Measurements from ENCODE around the gene IRAG1. TPM values are rescaled to one million over a fixed set of nuclear protein-coding genes. Genes with fewer than 3 reads are reported as not detected.

The IRAG1 gene
- total RNA-seq, 1 donor from 2014 or later = 5.2 TPM

DNA sequence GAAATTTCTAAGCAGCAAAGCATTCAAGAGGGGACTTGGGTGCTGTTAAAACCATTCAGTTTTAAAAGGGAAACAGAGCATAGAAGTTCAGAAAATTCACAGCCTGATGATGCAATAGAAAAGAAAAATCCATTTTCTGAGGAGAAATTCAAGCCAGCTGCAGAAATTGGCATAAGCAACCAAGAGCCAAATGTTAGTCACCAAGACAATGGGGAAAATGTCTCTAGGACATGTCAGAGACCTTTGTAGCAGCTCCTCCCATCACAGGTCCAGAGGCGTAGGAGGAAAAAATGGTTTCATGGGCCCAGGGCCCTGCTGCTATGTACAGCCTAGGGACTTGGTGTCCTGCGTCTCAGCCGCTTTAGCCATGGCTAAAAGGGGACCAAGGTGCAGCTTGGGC lies 5.5 kb upstream of the IRAG1 start:
- H3F3A ChIP-seq (ENCODE audit: low read depth) = no peaks in the 10 kb centered on the region
- H3K27ac Mint-ChIP-seq = no peak overlapping the region

DNA sequence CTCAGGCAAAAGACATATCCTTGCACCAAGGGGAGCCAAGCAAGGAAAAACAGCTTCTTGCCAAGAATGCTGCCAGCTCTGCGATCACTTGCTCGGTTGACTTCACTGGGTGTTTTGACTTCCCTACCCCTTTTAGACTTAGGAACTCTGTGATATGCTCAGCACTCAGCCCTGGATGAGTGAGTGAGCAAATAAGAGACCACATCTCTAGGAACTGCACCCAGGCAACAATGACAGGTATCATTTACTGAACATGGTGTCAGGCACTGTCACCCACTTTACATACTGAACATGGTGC lies 3.7 kb upstream of the IRAG1 start:
- H3K9me3 Mint-ChIP-seq = peaks cover 12% of the 10 kb centered on the region
- H3K4me3 Mint-ChIP-seq = no peak overlapping the region

More for the DNA sequence above, 5.5 kb upstream of the IRAG1 start:
- Histone ChIP-seq H3K9me3 (ENCODE audit: low read depth) (no peaks in the 10 kb centered on the region), H2AFZ (replicated peaks) (no peak overlapping the region), H4K20me1 (ENCODE audit: low read depth) (no peaks in the 10 kb centered on the region), H3K4me3 (no peak overlapping the region), H3K4me2 (no peak overlapping the region), H3K4me1 (no peaks in the 10 kb centered on the region), H3K27me3 (no peaks in the 10 kb centered on the region), H3K9ac (no peak overlapping the region), H3K27ac (no peak overlapping the region), H3K36me3 (no peaks in the 10 kb centered on the region), H3K79me2 (ENCODE audit: low read depth) (no peaks in the 10 kb centered on the region)
- TF ChIP-seq, protein P1, sequence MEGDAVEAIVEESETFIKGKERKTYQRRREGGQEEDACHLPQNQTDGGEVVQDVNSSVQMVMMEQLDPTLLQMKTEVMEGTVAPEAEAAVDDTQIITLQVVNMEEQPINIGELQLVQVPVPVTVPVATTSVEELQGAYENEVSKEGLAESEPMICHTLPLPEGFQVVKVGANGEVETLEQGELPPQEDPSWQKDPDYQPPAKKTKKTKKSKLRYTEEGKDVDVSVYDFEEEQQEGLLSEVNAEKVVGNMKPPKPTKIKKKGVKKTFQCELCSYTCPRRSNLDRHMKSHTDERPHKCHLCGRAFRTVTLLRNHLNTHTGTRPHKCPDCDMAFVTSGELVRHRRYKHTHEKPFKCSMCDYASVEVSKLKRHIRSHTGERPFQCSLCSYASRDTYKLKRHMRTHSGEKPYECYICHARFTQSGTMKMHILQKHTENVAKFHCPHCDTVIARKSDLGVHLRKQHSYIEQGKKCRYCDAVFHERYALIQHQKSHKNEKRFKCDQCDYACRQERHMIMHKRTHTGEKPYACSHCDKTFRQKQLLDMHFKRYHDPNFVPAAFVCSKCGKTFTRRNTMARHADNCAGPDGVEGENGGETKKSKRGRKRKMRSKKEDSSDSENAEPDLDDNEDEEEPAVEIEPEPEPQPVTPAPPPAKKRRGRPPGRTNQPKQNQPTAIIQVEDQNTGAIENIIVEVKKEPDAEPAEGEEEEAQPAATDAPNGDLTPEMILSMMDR (IDR thresholded peaks at IDR 0.05) = no peak
- TF ChIP-seq EZH2phosphoT487 (IDR thresholded peaks at IDR 0.05) (no peak), EZH2 (IDR thresholded peaks at IDR 0.05) (no peak)
- Mint-ChIP-seq H3K4me1 (peaks cover 7% of the 10 kb centered on the region), H3K36me3 (peaks cover 9% of the 10 kb centered on the region), H3K9me3 (peaks cover 12% of the 10 kb centered on the region), H3K27me3 (ENCODE audit: insufficient read depth, low read depth) (peaks cover 4% of the 10 kb centered on the region), H3K4me3 (no peak overlapping the region)
- no peak for DNase-seq (ENCODE audit: low spot score)

DNA sequence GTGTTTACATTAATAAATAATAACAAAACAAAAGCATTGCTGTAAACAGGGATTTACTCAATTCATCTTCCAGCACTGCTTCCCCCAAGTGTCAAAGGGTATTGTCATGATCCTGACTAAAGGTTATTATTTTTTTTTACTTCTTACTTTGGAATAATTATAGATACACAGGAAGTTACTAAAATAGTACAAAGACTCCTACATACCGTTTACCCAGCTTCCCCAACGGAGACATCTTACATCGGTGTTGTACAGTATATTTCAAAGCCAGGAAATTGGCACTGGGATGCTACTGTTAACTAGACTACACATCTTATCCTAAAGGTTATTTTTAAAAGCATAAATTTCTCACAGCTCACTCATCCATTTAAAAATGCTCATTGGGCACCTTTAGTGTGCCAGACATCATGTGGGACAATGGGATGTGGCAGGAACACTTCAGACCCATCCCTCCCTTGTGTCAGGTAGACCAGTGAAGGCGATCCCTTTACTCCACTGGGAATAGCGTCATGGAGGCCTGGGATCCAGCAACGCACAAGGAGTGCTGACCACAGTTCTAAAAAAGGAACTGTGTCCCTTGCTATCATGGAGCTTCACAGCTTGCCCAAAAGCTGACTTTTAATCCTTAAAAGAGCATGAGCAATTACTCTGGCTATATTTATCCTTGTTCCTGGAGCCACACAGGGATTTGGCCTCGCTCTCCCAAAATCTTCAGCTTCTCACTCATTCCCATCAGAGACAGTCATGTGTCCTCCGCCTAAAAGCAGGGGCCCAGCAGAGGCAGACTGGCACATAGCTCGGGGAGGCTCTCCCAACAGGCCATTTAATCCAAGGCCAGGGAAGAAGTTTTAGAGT lies 3.1 kb upstream of the IRAG1 start:
- Histone ChIP-seq H3K79me2 (ENCODE audit: low read depth) (no peaks in the 10 kb centered on the region), H3K9ac (no peak overlapping the region), H2AFZ (replicated peaks) (no peak overlapping the region), H3F3A (ENCODE audit: low read depth) (no peaks in the 10 kb centered on the region), H3K27me3 (no peaks in the 10 kb centered on the region), H3K4me3 (no peak overlapping the region), H3K36me3 (no peaks in the 10 kb centered on the region), H3K9me3 (ENCODE audit: low read depth) (no peaks in the 10 kb centered on the region), H3K4me2 (no peak overlapping the region), H4K20me1 (ENCODE audit: low read depth) (no peaks in the 10 kb centered on the region), H3K27ac (no peak overlapping the region), H3K4me1 (no peaks in the 10 kb centered on the region)
- TF ChIP-seq, protein P1 (IDR thresholded peaks at IDR 0.05) = no peak
- TF ChIP-seq EZH2 (IDR thresholded peaks at IDR 0.05) (no peak), EZH2phosphoT487 (IDR thresholded peaks at IDR 0.05) (no peak)
- Mint-ChIP-seq H3K27me3 (ENCODE audit: insufficient read depth, low read depth) (peaks cover 8% of the 10 kb centered on the region), H3K9me3 (peaks cover 12% of the 10 kb centered on the region), H3K4me3 (no peak overlapping the region), H3K36me3 (peaks cover 9% of the 10 kb centered on the region), H3K27ac (no peak overlapping the region), H3K4me1 (peaks cover 15% of the 10 kb centered on the region)
- no peak for DNase-seq (ENCODE audit: low spot score)

More for the DNA sequence above, 3.7 kb upstream of the IRAG1 start:
- Histone ChIP-seq H3K27me3 (no peaks in the 10 kb centered on the region), H3K36me3 (no peaks in the 10 kb centered on the region), H2AFZ (replicated peaks) (no peak overlapping the region), H3K79me2 (ENCODE audit: low read depth) (no peaks in the 10 kb centered on the region), H3K4me2 (no peak overlapping the region), H4K20me1 (ENCODE audit: low read depth) (no peaks in the 10 kb centered on the region), H3K4me3 (no peak overlapping the region), H3K27ac (no peak overlapping the region), H3K4me1 (no peaks in the 10 kb centered on the region), H3K9me3 (ENCODE audit: low read depth) (no peaks in the 10 kb centered on the region), H3F3A (ENCODE audit: low read depth) (no peaks in the 10 kb centered on the region), H3K9ac (no peak overlapping the region)
- Mint-ChIP-seq H3K27me3 (ENCODE audit: insufficient read depth, low read depth) (peaks cover 8% of the 10 kb centered on the region), H3K36me3 (peaks cover 9% of the 10 kb centered on the region), H3K4me1 (peaks cover 15% of the 10 kb centered on the region), H3K27ac (no peak overlapping the region)
- no peak for TF ChIP-seq EZH2 (IDR thresholded peaks at IDR 0.05)
- no peak for TF ChIP-seq EZH2phosphoT487 (IDR thresholded peaks at IDR 0.05)
- TF ChIP-seq, protein P1 (IDR thresholded peaks at IDR 0.05) = no peak
- DNase-seq (ENCODE audit: low spot score) = no peak
